Testis (tissue), 3 donors: ENCODE data around the gene PRLR. TPM values are rescaled to one million over a fixed set of nuclear protein-coding genes. Genes with fewer than 3 reads are reported as not detected.
"Not testable (repeated sequence)": the region's sequence is repeated elsewhere in the genome, so short reads cannot be mapped to it uniquely, and the experiment has no call there.

Experiments
- DNase-seq: peaks from one replicate; pipeline ENCODE4 v3.0.0-alpha.2; 2019
- H3K27ac ChIP-seq, 2 donors: fragments of 200-600 bp; sonication (generic); one replicate each; pipeline ENCODE4 v1.5.1; 2019
- H3K27me3 ChIP-seq: fragments of 200-600 bp; sonication (generic); one replicate; pipeline ENCODE4 v1.5.1; 2019
- H3K36me3 ChIP-seq: fragments of 200-600 bp; sonication (generic); one replicate; pipeline ENCODE4 v1.5.1; 2017; ENCODE audit warnings: low read depth; ENCODE audit errors: missing control alignments
- H3K4me1 ChIP-seq: fragments of 200-600 bp; sonication (generic); one replicate; pipeline ENCODE4 v1.5.1; 2019
- H3K4me3 ChIP-seq, 2 donors: fragments of 200-600 bp; sonication (generic); one replicate each; pipeline ENCODE4 v1.5.1; 2017 to 2019
- H3K9me3 ChIP-seq: fragments of 200-600 bp; sonication (generic); one replicate; pipeline ENCODE4 v1.5.1; 2017
- CTCF ChIP-seq, 3 experiments: fragments of 450-650 bp in 2 of 3; fragments of 200-600 bp in 1 of 3; sonication (generic) in 1 of 3; IDR thresholded peaks; one replicate each; pipeline ENCODE4 v1.5.1; 2016 to 2019; ENCODE audit warnings: antibody characterized with exemption in 3 of 3, mild to moderate bottlenecking in 2 of 3, moderate library complexity in 1 of 3
- POLR2A ChIP-seq: fragments of 450-650 bp; IDR thresholded peaks from one replicate; pipeline ENCODE4 v1.6.1; 2017; ENCODE audit warnings: antibody characterized with exemption, mild to moderate bottlenecking, moderate library complexity
- WGBS, 2 donors: methylation state at CpG; one replicate each; pipeline ENCODE4 v1.1.5; 2018; 5-methylcytosine and 5-hydroxymethylcytosine counted together
- intact Hi-C: fragments of 100-400 bp; cut with DNase I; formaldehyde crosslinking; loops from one replicate; pipeline ENCODE4 v1.15.1; 2023; ENCODE audit warnings: low total_unique reads
- polyA plus RNA-seq: library from polyadenylated mRNA; stranded (reverse); fragments of 350-450 nt; fragmentation: Illumina TruSeq; extraction: RNeasy Lipid Tissue Mini Kit (QIAGEN cat#74804); gene quantifications from one replicate; pipeline ENCODE4 v1.2.3, GENCODE V29; 2014; ENCODE audit warnings: low read depth, low replicate concordance; ENCODE audit not compliant: insufficient read depth
- total RNA-seq, 2 donors: library from RNA; depleted of rRNA; stranded (reverse); fragments of >200 nt; gene quantifications; one replicate each; pipeline ENCODE4 v1.2.3, GENCODE V29; 2016

Gene PRLR
- total and polyA plus RNA-seq, 3 donors from 2014 or later: 1.6 to 6.3 (median 2.2) TPM

GRCh38 chr5:35044649-35045048 is 185.6 kb downstream of the PRLR start:
- TF ChIP-seq POLR2A (no peak), CTCF (IDR thresholded peaks at IDR 0.05) (no peak)
- Histone ChIP-seq H3K9me3 (no peaks in the 10 kb centered on the region), H3K4me1 (no peaks in the 10 kb centered on the region), H3K27me3 (no peaks in the 10 kb centered on the region), H3K36me3 (no peaks in the 10 kb centered on the region), H3K27ac (no peak overlapping the region), H3K4me3 (no peak overlapping the region)
- no peak for DNase-seq
- WGBS, 2 donors: 63 to 70% methylated on average over 4 of the region's 4 CpGs
- intact Hi-C loops: no loop called here

- WGBS, 2 donors: 62 to 82% methylated on average over 4 of the region's 4 CpGs
- intact Hi-C loops: no loop called here
- no peak overlapping the region for H3K27ac ChIP-seq
- no peaks in the 10 kb centered on the region for H3K27me3 ChIP-seq
- no peak overlapping the region for H3K4me3 ChIP-seq
- H3K9me3 ChIP-seq: no peaks in the 10 kb centered on the region
- no peaks in the 10 kb centered on the region for H3K36me3 ChIP-seq
- H3K4me1 ChIP-seq: no peaks in the 10 kb centered on the region
- no peak for DNase-seq
- no peak for TF ChIP-seq CTCF (IDR thresholded peaks at IDR 0.05)
- no peak for TF ChIP-seq POLR2A
These were observed 187.5 kb downstream of the PRLR start for GRCh38 chr5:35042781-35043180.

DNA sequence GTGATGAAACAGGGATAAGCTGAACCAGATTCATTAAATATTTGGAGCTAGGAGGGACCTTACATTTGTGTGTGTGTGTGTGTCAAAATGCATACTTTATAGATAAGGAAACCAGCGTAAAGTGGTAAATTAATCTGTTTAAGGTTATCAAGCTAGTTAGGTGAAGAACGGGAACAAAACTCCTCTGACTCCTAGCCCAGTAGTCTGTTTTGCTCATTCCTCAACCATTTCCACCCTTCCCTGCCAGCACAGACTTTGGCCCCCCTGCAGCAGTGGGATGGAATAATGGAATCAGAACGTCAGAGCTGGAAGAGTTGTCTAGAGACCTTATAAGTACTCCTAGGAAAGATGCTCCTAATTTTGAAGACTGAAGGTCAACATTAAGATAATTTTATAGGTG is 189.0 kb downstream of the PRLR start:
- Histone ChIP-seq H3K36me3 (no peaks in the 10 kb centered on the region), H3K27me3 (no peaks in the 10 kb centered on the region), H3K4me3 (no peak overlapping the region), H3K27ac (no peak overlapping the region), H3K4me1 (no peaks in the 10 kb centered on the region), H3K9me3 (no peaks in the 10 kb centered on the region)
- DNase-seq: no peak
- TF ChIP-seq CTCF (IDR thresholded peaks at IDR 0.05) (no peak), POLR2A (no peak)
- intact Hi-C loops: no loop called here
- 42 to 50% methylated on average over 3 of the region's 3 CpGs for WGBS, 2 donors

DNA sequence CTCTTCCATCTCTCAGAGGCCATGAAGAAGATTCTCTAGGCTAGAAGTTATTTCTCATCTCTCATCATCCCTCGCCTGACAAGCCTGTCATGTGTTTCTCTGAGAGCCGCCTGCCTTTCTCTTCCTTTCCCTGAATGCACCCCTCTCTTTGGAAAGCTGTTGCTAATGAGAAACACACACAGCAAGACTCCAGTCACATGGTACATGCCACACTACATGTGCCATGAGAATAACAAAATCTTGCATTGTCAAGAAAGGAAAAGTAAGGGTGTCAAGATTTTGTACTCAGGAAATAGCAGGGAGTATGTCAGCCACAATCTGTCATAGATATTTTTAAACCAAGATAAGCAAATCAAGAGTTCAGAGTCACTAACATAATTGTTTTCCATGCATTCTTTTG is 191.4 kb downstream of the PRLR start:
- TF ChIP-seq CTCF (IDR thresholded peaks at IDR 0.05) (no peak), POLR2A (no peak)
- H3K27ac ChIP-seq: no peak overlapping the region
- H3K27me3 ChIP-seq: no peaks in the 10 kb centered on the region
- no peaks in the 10 kb centered on the region for H3K4me1 ChIP-seq
- WGBS, 2 donors: 87 to 90% methylated on average over 2 of the region's 2 CpGs
- no peaks in the 10 kb centered on the region for H3K36me3 ChIP-seq
- intact Hi-C loops: no loop called here
- no peak overlapping the region for H3K4me3 ChIP-seq
- DNase-seq: no peak
- H3K9me3 ChIP-seq: no peaks in the 10 kb centered on the region

- Histone ChIP-seq H3K27me3 (no peaks in the 10 kb centered on the region), H3K36me3 (no peaks in the 10 kb centered on the region), H3K27ac (no peak overlapping the region), H3K9me3 (no peaks in the 10 kb centered on the region), H3K4me3 (no peak overlapping the region), H3K4me1 (no peaks in the 10 kb centered on the region)
- intact Hi-C loops: no loop called here
- WGBS, 2 donors: 86 to 87% methylated on average over 4 of the region's 4 CpGs
- TF ChIP-seq CTCF (IDR thresholded peaks at IDR 0.05) (no peak), POLR2A (no peak)
- no peak for DNase-seq
These were observed 193.8 kb downstream of the PRLR start for GRCh38 chr5:35036536-35036935.

GRCh38 chr5:35035929-35036328 is 194.4 kb downstream of the PRLR start:
- DNase-seq, H3K4me3 ChIP-seq, H3K27me3 ChIP-seq, H3K27ac ChIP-seq, H3K4me1 ChIP-seq, H3K36me3 ChIP-seq, intact Hi-C loops, H3K9me3 ChIP-seq: not testable (repeated sequence)
- WGBS, 2 donors: 72 to 82% methylated on average over 4 of the region's 4 CpGs
